Measurements from ENCODE around the gene CNOT8. TPM values are rescaled to one million over a fixed set of nuclear protein-coding genes. Genes with fewer than 3 reads are reported as not detected.
A peak's percentile ranks its signal among the peaks of the same experiment; 100 is the strongest.

Gene CNOT8
- total RNA-seq (2012; rRNA removed), result 40.1 and 54.0 TPM in 2 replicates

DNA sequence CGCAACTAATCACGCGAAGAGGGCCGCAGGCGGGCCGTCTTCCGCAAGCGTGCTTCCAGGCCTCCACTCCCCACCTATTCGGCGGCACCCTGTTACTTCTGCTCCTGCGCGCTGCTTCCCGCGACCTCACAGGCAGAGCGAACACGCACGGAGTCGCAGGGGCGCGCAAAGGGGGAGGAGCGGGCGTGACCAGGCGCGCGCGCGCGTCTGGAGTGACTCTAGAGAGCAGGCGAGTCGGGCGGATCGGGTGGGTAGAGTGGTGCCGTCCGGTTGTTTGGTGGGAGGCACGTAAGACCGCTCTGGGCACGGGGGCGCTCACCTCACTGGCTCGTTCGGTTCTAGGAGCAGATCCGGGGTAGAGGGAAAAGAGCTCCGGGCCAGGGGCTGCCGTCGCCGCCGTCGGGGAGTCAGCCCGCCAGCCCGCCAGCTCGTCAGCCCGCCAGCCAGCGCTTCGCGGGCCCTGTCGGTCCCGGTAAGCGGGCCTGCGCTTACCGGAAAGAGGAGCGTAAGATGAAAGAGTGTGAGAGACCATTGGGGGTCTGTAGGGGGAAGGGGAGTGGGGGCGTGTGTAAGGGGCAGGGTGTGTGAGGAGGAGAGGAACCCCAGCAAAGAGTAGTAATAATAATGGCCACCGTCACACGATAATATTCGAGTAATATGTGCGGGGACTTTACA is at the start of gene CNOT8:
Gene CNOT8 (plus strand): TSS at position 331 of the 675 bp plus-strand sequence. CDS start 4,652 bp downstream, outside the sequence.
- peaks cover 30% of the 10 kb centered on the region for H3K4me1 ChIP-seq (ENCODE audit: control insufficient read depth, insufficient read depth, low read length)
- peak within 1 kb of the TSS; percentile 82 for H3K4me3 ChIP-seq (ENCODE audit: low read length)
- H3K4me2 ChIP-seq (ENCODE audit: low read length), result peak within 1 kb of the TSS; percentile 92
- H3K9ac ChIP-seq (ENCODE audit: low read depth, low read length), result peak within 1 kb of the TSS; percentile 91
- no peaks in the 10 kb centered on the region for H3K9me3 ChIP-seq (replicated peaks; ENCODE audit: low read length)
- no peaks in the 10 kb centered on the region for H3K27me3 ChIP-seq (ENCODE audit: control insufficient read depth, insufficient read depth, low read length)
- peaks cover 8% of the 10 kb centered on the region for H3K36me3 ChIP-seq (ENCODE audit: insufficient read depth, low read length)

DNA sequence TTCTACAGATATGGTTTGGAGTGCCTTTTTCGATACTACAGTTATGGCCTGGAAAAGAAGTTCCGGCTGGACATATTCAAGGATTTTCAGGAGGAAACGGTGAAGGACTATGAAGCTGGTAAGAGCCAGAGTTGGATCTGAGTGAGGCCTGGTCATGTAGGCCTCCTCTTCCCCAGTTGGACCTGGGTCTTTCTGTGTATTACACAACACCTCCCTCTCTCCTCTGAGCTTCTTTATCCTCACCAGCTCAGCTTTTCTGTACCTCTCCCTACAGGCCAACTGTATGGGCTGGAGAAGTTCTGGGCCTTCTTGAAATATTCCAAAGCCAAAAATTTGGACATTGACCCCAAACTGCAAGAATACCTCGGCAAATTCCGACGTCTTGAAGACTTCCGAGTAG is 47.2 kb upstream of the CNOT8 start:
- H3K4me2 ChIP-seq (ENCODE audit: low read length), result no peak overlapping the region
- H3K4me3 ChIP-seq (ENCODE audit: low read length), result no peak overlapping the region
- H3K36me3 ChIP-seq (ENCODE audit: insufficient read depth, low read length), result peaks cover 76% of the 10 kb centered on the region
- no peak overlapping the region for H3K9ac ChIP-seq (ENCODE audit: low read depth, low read length)
- no peaks in the 10 kb centered on the region for H3K9me3 ChIP-seq (replicated peaks; ENCODE audit: low read length)
- no peaks in the 10 kb centered on the region for H3K4me1 ChIP-seq (ENCODE audit: control insufficient read depth, insufficient read depth, low read length)
- H3K27me3 ChIP-seq (ENCODE audit: control insufficient read depth, insufficient read depth, low read length), result no peaks in the 10 kb centered on the region

DNA sequence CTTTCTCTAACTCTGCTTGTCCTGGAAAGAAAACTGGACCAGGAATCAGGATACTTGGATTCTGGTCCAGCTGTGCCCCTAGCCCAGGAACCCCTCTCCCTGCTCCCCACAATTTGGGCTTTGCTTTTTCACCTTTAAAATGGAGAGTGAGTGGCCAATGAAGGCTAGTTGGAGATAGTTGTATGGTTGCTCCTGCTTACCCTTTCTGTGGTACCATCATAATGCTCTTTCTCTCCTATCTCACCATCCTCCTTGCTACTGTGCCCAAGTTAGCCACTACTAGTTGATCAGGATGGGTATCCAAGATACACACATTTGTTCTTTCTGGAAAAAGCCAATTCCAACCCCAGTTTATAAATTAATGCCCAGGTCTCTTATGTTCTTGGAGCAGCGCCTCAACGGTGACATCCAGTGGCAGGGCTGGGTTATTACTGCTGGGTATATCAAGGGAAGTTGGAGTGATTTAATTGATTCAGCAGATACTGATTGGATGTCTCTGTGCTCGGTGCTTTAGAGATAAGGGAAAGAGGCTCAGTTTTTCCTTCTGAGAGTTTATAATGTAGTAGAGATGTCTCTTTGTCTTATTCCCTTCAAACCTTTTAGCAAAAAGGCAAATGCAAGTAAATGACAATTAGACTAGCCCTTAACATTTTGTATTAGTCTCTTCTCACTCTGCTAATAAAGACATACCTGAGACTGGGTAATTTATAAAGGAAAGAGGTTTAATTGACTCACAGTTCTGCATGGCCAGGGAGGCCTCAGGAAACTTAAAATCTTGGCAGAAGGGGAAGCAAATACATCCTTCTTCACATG is 46.6 kb upstream of the CNOT8 start:
- no peaks in the 10 kb centered on the region for H3K4me1 ChIP-seq (ENCODE audit: control insufficient read depth, insufficient read depth, low read length)
- peaks cover 76% of the 10 kb centered on the region for H3K36me3 ChIP-seq (ENCODE audit: insufficient read depth, low read length)
- no peak overlapping the region for H3K4me2 ChIP-seq (ENCODE audit: low read length)
- no peak overlapping the region for H3K9ac ChIP-seq (ENCODE audit: low read depth, low read length)
- H3K27me3 ChIP-seq (ENCODE audit: control insufficient read depth, insufficient read depth, low read length), result no peaks in the 10 kb centered on the region
- no peak overlapping the region for H3K4me3 ChIP-seq (ENCODE audit: low read length)
- H3K9me3 ChIP-seq (replicated peaks; ENCODE audit: low read length), result no peaks in the 10 kb centered on the region

GRCh38 chr5:154813158-154813557 is 45.3 kb upstream of the CNOT8 start:
- no peak overlapping the region for H3K4me2 ChIP-seq (ENCODE audit: low read length)
- H3K9me3 ChIP-seq (replicated peaks; ENCODE audit: low read length), result no peaks in the 10 kb centered on the region
- H3K9ac ChIP-seq (ENCODE audit: low read depth, low read length), result no peak overlapping the region
- no peaks in the 10 kb centered on the region for H3K27me3 ChIP-seq (ENCODE audit: control insufficient read depth, insufficient read depth, low read length)
- no peaks in the 10 kb centered on the region for H3K4me1 ChIP-seq (ENCODE audit: control insufficient read depth, insufficient read depth, low read length)
- peaks cover 76% of the 10 kb centered on the region for H3K36me3 ChIP-seq (ENCODE audit: insufficient read depth, low read length)
- H3K4me3 ChIP-seq (ENCODE audit: low read length), result no peak overlapping the region

- Histone ChIP-seq H3K4me3 (ENCODE audit: low read length) (no peak overlapping the region), H3K9me3 (replicated peaks; ENCODE audit: low read length) (no peaks in the 10 kb centered on the region), H3K9ac (ENCODE audit: low read depth, low read length) (no peak overlapping the region), H3K36me3 (ENCODE audit: insufficient read depth, low read length) (peaks cover 76% of the 10 kb centered on the region), H3K4me1 (ENCODE audit: control insufficient read depth, insufficient read depth, low read length) (no peaks in the 10 kb centered on the region), H3K4me2 (ENCODE audit: low read length) (no peak overlapping the region), H3K27me3 (ENCODE audit: control insufficient read depth, insufficient read depth, low read length) (no peaks in the 10 kb centered on the region)
Observed at GRCh38 chr5:154813736-154814135, 44.7 kb upstream of the CNOT8 start.

- Histone ChIP-seq H3K4me1 (ENCODE audit: control insufficient read depth, insufficient read depth, low read length) (no peaks in the 10 kb centered on the region), H3K4me3 (ENCODE audit: low read length) (no peak overlapping the region), H3K4me2 (ENCODE audit: low read length) (no peak overlapping the region), H3K36me3 (ENCODE audit: insufficient read depth, low read length) (peaks cover 87% of the 10 kb centered on the region), H3K27me3 (ENCODE audit: control insufficient read depth, insufficient read depth, low read length) (no peaks in the 10 kb centered on the region), H3K9me3 (replicated peaks; ENCODE audit: low read length) (no peaks in the 10 kb centered on the region), H3K9ac (ENCODE audit: low read depth, low read length) (no peak overlapping the region)
Observed at GRCh38 chr5:154815025-154815424, 43.4 kb upstream of the CNOT8 start.

DNA sequence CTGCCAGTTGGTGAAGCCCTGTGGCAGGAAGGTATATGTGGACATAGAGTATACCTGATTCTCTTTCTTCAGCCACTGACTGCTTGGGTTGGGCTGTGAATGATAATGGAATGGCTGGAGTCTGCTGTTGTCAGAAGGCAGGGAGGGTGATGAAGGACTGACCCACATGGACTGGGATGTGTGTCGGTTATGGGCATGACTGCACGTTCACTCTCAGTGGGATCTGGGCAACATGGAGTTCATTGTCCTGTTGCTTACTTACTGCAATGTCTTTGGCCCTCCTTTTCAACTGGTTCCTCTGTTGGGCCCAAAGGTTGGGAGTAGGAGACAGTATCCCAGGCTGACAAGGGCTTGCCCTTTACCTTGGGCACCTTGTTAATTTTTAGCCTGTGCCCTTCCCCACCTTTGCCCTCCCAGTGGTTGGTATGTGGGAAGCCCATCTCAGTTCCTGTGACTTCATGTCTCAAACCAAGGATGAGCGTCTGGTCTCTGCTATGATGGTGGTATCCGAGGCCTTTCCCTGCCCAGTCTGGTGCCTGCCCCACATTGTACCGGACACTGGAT is 42.7 kb upstream of the CNOT8 start:
- Histone ChIP-seq H3K4me3 (ENCODE audit: low read length) (no peak overlapping the region), H3K9me3 (replicated peaks; ENCODE audit: low read length) (no peaks in the 10 kb centered on the region), H3K27me3 (ENCODE audit: control insufficient read depth, insufficient read depth, low read length) (no peaks in the 10 kb centered on the region), H3K36me3 (ENCODE audit: insufficient read depth, low read length) (peaks cover 89% of the 10 kb centered on the region), H3K4me2 (ENCODE audit: low read length) (no peak overlapping the region), H3K4me1 (ENCODE audit: control insufficient read depth, insufficient read depth, low read length) (no peaks in the 10 kb centered on the region), H3K9ac (ENCODE audit: low read depth, low read length) (no peak overlapping the region)

GRCh38 chr5:154816891-154817492 is 41.4 kb upstream of the CNOT8 start:
- Histone ChIP-seq H3K4me3 (ENCODE audit: low read length) (no peak overlapping the region), H3K9ac (ENCODE audit: low read depth, low read length) (no peak overlapping the region), H3K4me2 (ENCODE audit: low read length) (no peak overlapping the region), H3K9me3 (replicated peaks; ENCODE audit: low read length) (no peaks in the 10 kb centered on the region), H3K4me1 (ENCODE audit: control insufficient read depth, insufficient read depth, low read length) (no peaks in the 10 kb centered on the region), H3K36me3 (ENCODE audit: insufficient read depth, low read length) (peaks cover 84% of the 10 kb centered on the region), H3K27me3 (ENCODE audit: control insufficient read depth, insufficient read depth, low read length) (no peaks in the 10 kb centered on the region)

DNA sequence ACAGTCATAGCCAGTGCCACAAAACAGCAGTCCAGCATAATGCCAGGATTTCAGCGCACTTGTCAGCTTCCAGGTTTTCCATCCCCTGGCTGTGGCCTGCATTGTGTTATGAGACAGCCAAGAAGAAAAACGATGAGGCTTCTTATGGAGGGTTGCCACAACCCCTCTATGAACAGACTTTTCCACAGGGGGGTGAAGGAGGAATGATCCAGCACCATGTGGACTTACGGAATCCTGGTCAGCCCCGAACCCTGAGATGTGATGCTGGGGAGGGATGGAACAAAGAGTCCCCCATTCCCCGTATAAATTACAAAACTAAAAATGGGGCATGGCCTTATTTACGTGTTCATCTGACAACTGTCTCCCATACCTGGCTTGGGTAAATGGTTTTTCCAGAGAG is 40.6 kb upstream of the CNOT8 start:
- no peaks in the 10 kb centered on the region for H3K9me3 ChIP-seq (replicated peaks; ENCODE audit: low read length)
- no peaks in the 10 kb centered on the region for H3K4me1 ChIP-seq (ENCODE audit: control insufficient read depth, insufficient read depth, low read length)
- no peaks in the 10 kb centered on the region for H3K27me3 ChIP-seq (ENCODE audit: control insufficient read depth, insufficient read depth, low read length)
- peaks cover 81% of the 10 kb centered on the region for H3K36me3 ChIP-seq (ENCODE audit: insufficient read depth, low read length)
- H3K9ac ChIP-seq (ENCODE audit: low read depth, low read length), result no peak overlapping the region
- H3K4me3 ChIP-seq (ENCODE audit: low read length), result no peak overlapping the region
- H3K4me2 ChIP-seq (ENCODE audit: low read length), result no peak overlapping the region

DNA sequence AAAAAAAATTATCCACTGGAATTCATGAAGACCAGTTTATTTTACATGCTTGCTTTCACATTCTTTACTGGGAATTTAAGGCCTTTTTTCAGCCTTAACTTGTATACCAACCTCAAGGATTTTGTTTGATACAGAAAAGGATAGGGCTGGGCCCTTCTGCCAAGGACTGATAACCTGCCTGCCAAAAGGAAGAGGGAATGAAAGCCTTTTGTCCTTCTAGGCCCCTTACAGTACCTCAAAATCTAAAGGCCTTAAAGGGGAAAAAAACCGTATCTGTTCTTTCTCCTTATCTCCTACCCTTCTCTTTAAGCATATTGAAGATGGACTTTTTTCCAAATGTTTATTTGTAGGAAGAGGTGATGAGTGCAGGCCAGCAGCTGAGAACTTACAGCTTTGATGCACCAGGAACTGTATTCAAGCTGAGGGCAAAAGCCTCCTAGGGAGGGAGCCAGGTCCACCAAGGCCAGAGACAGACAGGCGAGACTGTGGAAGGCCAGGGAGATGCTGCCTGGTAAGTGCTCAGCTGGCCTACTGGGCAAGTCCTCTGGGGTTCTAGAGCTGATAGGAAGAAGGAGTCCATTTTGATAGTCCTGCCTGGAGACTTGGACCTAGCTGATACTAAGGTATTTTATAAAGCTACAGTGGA is 39.8 kb upstream of the CNOT8 start:
- peaks cover 74% of the 10 kb centered on the region for H3K36me3 ChIP-seq (ENCODE audit: insufficient read depth, low read length)
- no peaks in the 10 kb centered on the region for H3K4me1 ChIP-seq (ENCODE audit: control insufficient read depth, insufficient read depth, low read length)
- no peak overlapping the region for H3K4me3 ChIP-seq (ENCODE audit: low read length)
- H3K9me3 ChIP-seq (replicated peaks; ENCODE audit: low read length), result no peaks in the 10 kb centered on the region
- H3K27me3 ChIP-seq (ENCODE audit: control insufficient read depth, insufficient read depth, low read length), result no peaks in the 10 kb centered on the region
- no peak overlapping the region for H3K9ac ChIP-seq (ENCODE audit: low read depth, low read length)
- H3K4me2 ChIP-seq (ENCODE audit: low read length), result no peak overlapping the region

- Histone ChIP-seq H3K9ac (ENCODE audit: low read depth, low read length) (no peak overlapping the region), H3K4me1 (ENCODE audit: control insufficient read depth, insufficient read depth, low read length) (no peaks in the 10 kb centered on the region), H3K9me3 (replicated peaks; ENCODE audit: low read length) (no peaks in the 10 kb centered on the region), H3K27me3 (ENCODE audit: control insufficient read depth, insufficient read depth, low read length) (no peaks in the 10 kb centered on the region), H3K4me2 (ENCODE audit: low read length) (no peak overlapping the region), H3K36me3 (ENCODE audit: insufficient read depth, low read length) (peaks cover 75% of the 10 kb centered on the region), H3K4me3 (ENCODE audit: low read length) (no peak overlapping the region)
Observed at GRCh38 chr5:154819546-154819945, 38.9 kb upstream of the CNOT8 start.

Measured in skeletal muscle satellite cell (primary cell).